GM19328 (cell line): ENCODE data around the gene CYP19A1.
A peak's percentile ranks its signal among the peaks of the same experiment; 100 is the strongest.

ENCODE experiments used
- ATAC-seq: cut with Tn5 transposase; IDR thresholded peaks from one replicate; pipeline ENCODE4 v1.9.1; 2021; ENCODE audit warnings: mild to moderate bottlenecking, moderate library complexity; ENCODE audit not compliant: unreplicated experiment

CYP19A1 gene

GRCh38 chr15:51338496-51338895, at the start of gene CYP19A1:
Gene CYP19A1, minus strand, starts transcription at chr15:51338596. Its CDS starts 95,684 bp downstream, at chr15:51242912.
- ATAC-seq = no peak

GRCh38 chr15:51387699-51388041, 49.3 kb upstream of the CYP19A1 start:
- no peak for ATAC-seq

GRCh38 chr15:51386960-51387698, 48.7 kb upstream of the CYP19A1 start:
- no peak for ATAC-seq

GRCh38 chr15:51386486-51386885, 48.1 kb upstream of the CYP19A1 start:
- no peak for ATAC-seq

GRCh38 chr15:51386029-51386428, 47.6 kb upstream of the CYP19A1 start:
- no peak for ATAC-seq

- ATAC-seq = no peak
Observed at GRCh38 chr15:51382787-51383186, 44.4 kb upstream of the CYP19A1 start.

GRCh38 chr15:51380999-51381806, 42.8 kb upstream of the CYP19A1 start:
- peak; percentile 71 for ATAC-seq

- ATAC-seq = no peak
Observed at GRCh38 chr15:51379390-51379789, 41.0 kb upstream of the CYP19A1 start.

GRCh38 chr15:51378406-51378805, 40.0 kb upstream of the CYP19A1 start:
- ATAC-seq = no peak

- ATAC-seq = no peak
Observed at GRCh38 chr15:51377038-51377786, 38.8 kb upstream of the CYP19A1 start.

GRCh38 chr15:51375966-51376640, 37.7 kb upstream of the CYP19A1 start:
- no peak for ATAC-seq

GRCh38 chr15:51374131-51374530, 35.7 kb upstream of the CYP19A1 start:
- ATAC-seq = no peak

GRCh38 chr15:51371266-51371665, 32.9 kb upstream of the CYP19A1 start:
- no peak for ATAC-seq

GRCh38 chr15:51369451-51369761, 31.0 kb upstream of the CYP19A1 start:
- ATAC-seq = no peak

GRCh38 chr15:51368751-51369450, 30.5 kb upstream of the CYP19A1 start:
- ATAC-seq = no peak

- ATAC-seq = no peak
Observed at GRCh38 chr15:51368307-51368706, 29.9 kb upstream of the CYP19A1 start.

- no peak for ATAC-seq
Observed at GRCh38 chr15:51367322-51367976, 29.1 kb upstream of the CYP19A1 start.

GRCh38 chr15:51366920-51367319, 28.5 kb upstream of the CYP19A1 start:
- no peak for ATAC-seq

- ATAC-seq = no peak
Observed at GRCh38 chr15:51366071-51366470, 27.7 kb upstream of the CYP19A1 start.

GRCh38 chr15:51365417-51365816, 27.0 kb upstream of the CYP19A1 start:
- ATAC-seq = no peak
